Panc1 (cell line): Measurements from ENCODE around the gene ZFC3H1. TPM values are rescaled to one million over a fixed set of nuclear protein-coding genes. Genes with fewer than 3 reads are reported as not detected.
A peak's percentile ranks its signal among the peaks of the same experiment; 100 is the strongest.

Source experiments
- ATAC-seq: fragments of 200-7000 bp; cut with Tn5 transposase; 2 replicates; pipeline ENCODE4 v1.9.1; 2020; ENCODE audit warnings: mild to moderate bottlenecking, moderate library complexity
- BruUV-seq: library from RNA; stranded (reverse); fragments of 400-500 nt; replicated peaks from 2 replicates; lab custom pipeline; 2021; lab: Mats Ljungman, UMichigan
- CTCF ChIA-PET: fragments of 300-600 bp; sonication (Branson Sonifier 250); formaldehyde crosslinking; loops from one replicate; lab custom pipeline; 2022; ENCODE audit warnings: antibody characterized with exemption; lab: Charles Lee
- POLR2A ChIA-PET: fragments of 300-600 bp; sonication (Branson Sonifier 250); formaldehyde crosslinking; loops from one replicate; lab custom pipeline; 2022; ENCODE audit warnings: antibody characterized with exemption; lab: Charles Lee
- DNase-seq: peaks from one replicate; pipeline ENCODE4 v3.0.0-alpha.2; 2010; ENCODE audit warnings: low read depth, low spot score
- H3K27ac ChIP-seq: 2 replicates; pipeline ENCODE4 v1.5.1; 2011; ENCODE audit warnings: mild to moderate bottlenecking, low read length, inconsistent platforms
- H3K27me3 ChIP-seq: fragments of 200-500 bp; sonication (Bioruptor generic); 2 replicates; pipeline ENCODE4 v1.6.0; 2014; ENCODE audit warnings: low read length, inconsistent platforms; ENCODE audit not compliant: control insufficient read depth, insufficient read depth
- H3K36me3 ChIP-seq: fragments of 200-500 bp; sonication (Bioruptor generic); 2 replicates; pipeline ENCODE4 v1.5.1; 2014; ENCODE audit warnings: inconsistent platforms, mild to moderate bottlenecking, low read length, moderate library complexity; ENCODE audit not compliant: control insufficient read depth, insufficient read depth
- H3K4me1 ChIP-seq: 2 replicates; pipeline ENCODE4 v1.5.1; 2011; ENCODE audit warnings: inconsistent platforms, mild to moderate bottlenecking, low read length, moderate library complexity; ENCODE audit not compliant: control insufficient read depth, insufficient read depth
- H3K4me3 ChIP-seq, 2 experiments: 2 replicates each; pipeline ENCODE4 v1.5.1; 2011 to 2012; ENCODE audit warnings: low read depth in 2 of 2, low read length in 2 of 2, mild to moderate bottlenecking in 2 of 2, inconsistent platforms in 1 of 2, moderate library complexity in 1 of 2
- H3K9me3 ChIP-seq: fragments of 200-500 bp; sonication (Bioruptor generic); 2 replicates; pipeline ENCODE4 v1.5.1; 2014; ENCODE audit warnings: low read depth, mild to moderate bottlenecking, inconsistent platforms, low read length, moderate library complexity; ENCODE audit not compliant: control insufficient read depth, insufficient read depth
- POLR2AphosphoS5 ChIP-seq: IDR thresholded peaks from 2 replicates; pipeline ENCODE4 v1.6.1; 2012; ENCODE audit warnings: mild to moderate bottlenecking, low read depth, low read length, moderate library complexity
- REST ChIP-seq, 2 experiments: IDR thresholded peaks; 2 replicates each; pipeline ENCODE4 v1.6.1; 2011 to 2012; ENCODE audit warnings: low read depth in 2 of 2, control low read depth in 1 of 2, low read length in 1 of 2, mild to moderate bottlenecking in 1 of 2, moderate library complexity in 1 of 2; ENCODE audit not compliant: insufficient read depth in 1 of 2
- SIN3A ChIP-seq: IDR thresholded peaks from 2 replicates; pipeline ENCODE4 v1.6.1; 2012; ENCODE audit warnings: low read depth, mild to moderate bottlenecking, low read length, moderate library complexity, borderline replicate concordance; ENCODE audit not compliant: insufficient read depth
- TCF7L2 ChIP-seq: IDR thresholded peaks from 2 replicates; pipeline ENCODE4 v1.6.1; 2011; ENCODE audit warnings: mild to moderate bottlenecking, low read depth, low read length, inconsistent platforms
- in situ Hi-C: cut with HindIII; loops from 2 replicates; pipeline ENCODE4 v1.10.0; 2016; ENCODE audit warnings: low sequenced_read_pairs, low pct_unique_long_range_greater_than_20kb
- intact Hi-C: fragments of 100-400 bp; cut with micrococcal nuclease; formaldehyde crosslinking; loops from one replicate; pipeline ENCODE4 v1.10.0; 2022; ENCODE audit not compliant: unreplicated experiment
- total RNA-seq: library from RNA; stranded (reverse); gene quantifications from one replicate; pipeline ENCODE4 v1.2.1, GENCODE V29; 2021; ENCODE audit not compliant: unreplicated experiment
- TF ChIP-seq, protein P1 (sequence below): fragments of 450-650 bp; IDR thresholded peaks from 2 replicates; pipeline ENCODE4 v1.5.1; 2017; ENCODE audit warnings: mild to moderate bottlenecking

Gene ZFC3H1
- total RNA-seq, 1 experiment from 2014 or later = 38.2 TPM

- Histone ChIP-seq H3K36me3 (peaks cover 22% of the 10 kb centered on the region), H3K4me3 (peak overlapping the region; percentile 97 to 98), H3K4me1 (peaks cover 15% of the 10 kb centered on the region; the same call in 1 of the 2 replicates), H3K27me3 (no peaks in the 10 kb centered on the region), H3K9me3 (no peaks in the 10 kb centered on the region), H3K27ac (peak overlapping the region; percentile 99)
- ATAC-seq (peak; percentile 33), DNase-seq (no peak)
- TF ChIP-seq POLR2AphosphoS5 = no peak
- 0 out of 2 replicates have a peak, but pooled peaks have one; percentile 6 for TF ChIP-seq TCF7L2
- no peak for TF ChIP-seq REST (IDR thresholded peaks at IDR 0.05; ENCODE audit: insufficient read depth in 1 of 2, low read depth in 2 of 2, low read length in 1 of 2)
- 0 out of 2 replicates have a peak, but pooled peaks have one; percentile 6 for TF ChIP-seq SIN3A
- CTCF ChIA-PET = interaction anchor here (2.4 kb wide), 1 partner anchor 84 kb away, joined by 12 read pairs; no protein-coding TSS in a partner anchor
- intact Hi-C loops = no loop called here
- POLR2A ChIA-PET = interaction anchor here (0.6 to 2.6 kb wide), 2 partner anchors 23 to 266 kb away, joined by 3 to 16 read pairs; partner anchors contain the start of gene TMEM19
- BruUV-seq = TSS peak; percentile 89
- in situ Hi-C loops = no loop called here
These were observed 643 bp downstream of the ZFC3H1 start for GRCh38 chr12:71662849-71663560.

DNA sequence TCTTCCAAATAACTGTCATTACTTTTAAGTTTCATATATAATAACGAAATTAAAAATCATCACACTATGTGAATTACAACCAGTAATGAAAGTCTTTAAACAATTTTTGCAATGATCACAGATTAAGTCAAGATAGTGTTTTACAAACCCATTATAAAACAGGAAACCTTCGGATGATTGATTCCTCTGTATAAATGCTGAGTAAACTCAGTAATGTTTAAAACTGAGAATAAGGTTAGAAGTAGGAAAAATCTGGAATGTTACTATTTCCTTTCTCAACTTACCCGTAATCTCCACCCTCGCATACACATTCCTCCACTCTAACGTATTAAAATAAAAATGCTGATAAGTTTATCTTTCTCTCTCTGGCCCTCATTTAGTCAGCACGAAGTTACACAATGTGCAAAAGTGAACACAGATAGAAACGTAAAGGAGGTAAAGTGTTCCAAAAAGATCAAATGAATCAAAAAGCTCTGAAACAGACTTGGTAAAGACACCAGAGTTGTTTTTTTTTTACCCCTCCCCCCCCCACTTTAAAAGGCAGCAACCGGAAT lies 1.6 kb downstream of the ZFC3H1 start:
- H3K9me3 ChIP-seq = no peaks in the 10 kb centered on the region
- peak overlapping the region; percentile 97 to 98 for H3K4me3 ChIP-seq
- ATAC-seq = no peak
- in situ Hi-C loops = no loop called here
- intact Hi-C loops = no loop called here
- CTCF ChIA-PET = interaction anchor here (1.3 to 2.4 kb wide), 2 partner anchors 85 kb away, joined by 5 to 12 read pairs; no protein-coding TSS in a partner anchor
- no peaks in the 10 kb centered on the region for H3K27me3 ChIP-seq
- TF ChIP-seq REST (IDR thresholded peaks at IDR 0.05; ENCODE audit: insufficient read depth in 1 of 2, low read depth in 2 of 2, low read length in 1 of 2) (no peak), POLR2AphosphoS5 (no peak), TCF7L2 (no peak), SIN3A (no peak)
- TF ChIP-seq, protein P1, sequence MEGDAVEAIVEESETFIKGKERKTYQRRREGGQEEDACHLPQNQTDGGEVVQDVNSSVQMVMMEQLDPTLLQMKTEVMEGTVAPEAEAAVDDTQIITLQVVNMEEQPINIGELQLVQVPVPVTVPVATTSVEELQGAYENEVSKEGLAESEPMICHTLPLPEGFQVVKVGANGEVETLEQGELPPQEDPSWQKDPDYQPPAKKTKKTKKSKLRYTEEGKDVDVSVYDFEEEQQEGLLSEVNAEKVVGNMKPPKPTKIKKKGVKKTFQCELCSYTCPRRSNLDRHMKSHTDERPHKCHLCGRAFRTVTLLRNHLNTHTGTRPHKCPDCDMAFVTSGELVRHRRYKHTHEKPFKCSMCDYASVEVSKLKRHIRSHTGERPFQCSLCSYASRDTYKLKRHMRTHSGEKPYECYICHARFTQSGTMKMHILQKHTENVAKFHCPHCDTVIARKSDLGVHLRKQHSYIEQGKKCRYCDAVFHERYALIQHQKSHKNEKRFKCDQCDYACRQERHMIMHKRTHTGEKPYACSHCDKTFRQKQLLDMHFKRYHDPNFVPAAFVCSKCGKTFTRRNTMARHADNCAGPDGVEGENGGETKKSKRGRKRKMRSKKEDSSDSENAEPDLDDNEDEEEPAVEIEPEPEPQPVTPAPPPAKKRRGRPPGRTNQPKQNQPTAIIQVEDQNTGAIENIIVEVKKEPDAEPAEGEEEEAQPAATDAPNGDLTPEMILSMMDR = no peak
- peaks cover 26% of the 10 kb centered on the region for H3K36me3 ChIP-seq
- DNase-seq = no peak
- peaks cover 15% of the 10 kb centered on the region; the same call in 1 of the 2 replicates for H3K4me1 ChIP-seq
- H3K27ac ChIP-seq = peak overlapping the region; percentile 99
- BruUV-seq = no TSS peak
- POLR2A ChIA-PET = no interaction called here
